Karpas-422 (cell line): ENCODE data around the gene RSRP1. TPM values are rescaled to one million over a fixed set of nuclear protein-coding genes. Genes with fewer than 3 reads are reported as not detected.

Experiments used
- total RNA-seq: library from RNA; depleted of rRNA; stranded (reverse); fragments of >200 nt; shearing (Covaris generic); gene quantifications from 2 replicates; pipeline ENCODE4 v1.2.3, GENCODE V29; 2014; ENCODE audit warnings: low replicate concordance; rRNA removed

The RSRP1 gene
- total RNA-seq, 1 experiment from 2014 or later, result 155 TPM

Other genes with a start within 250 kb of the RSRP1 start
- 57.4 and 62.6 TPM in 2 replicates for gene SYF2, start 15.0 kb downstream of the RSRP1 start, total RNA-seq
- 0.26 TPM in 1 of 2 replicates, not detected in the other for gene RHD, start 25.1 kb upstream of the RSRP1 start, total RNA-seq
- gene TMEM50A, start 90.9 kb upstream of the RSRP1 start, total RNA-seq, result 94.0 and 129 TPM in 2 replicates
- gene RHCE, start 173.4 kb upstream of the RSRP1 start, total RNA-seq, result 3.1 TPM in 2 replicates
- gene MACO1, start 183.4 kb upstream of the RSRP1 start, total RNA-seq, result 29.7 and 31.4 TPM in 2 replicates